ENCODE results near the gene FST. TPM values are rescaled to one million over a fixed set of nuclear protein-coding genes. Genes with fewer than 3 reads are reported as not detected.

Gene FST
- total RNA-seq, 5 donors from 2014 or later (not counting 1 experiment from before 2014, with no cell fraction given) = 0.86 to 2.5 (median 1.5) TPM; not detected in 1

- Histone ChIP-seq H3K9me3 (no peaks in the 10 kb centered on the region), H3K36me3 (ENCODE audit: control insufficient read depth in 2 of 2, extremely low read depth in 1 of 2, insufficient read depth in 1 of 2, low read length in 1 of 2) (no peaks in the 10 kb centered on the region), H3K27me3 (replicated peaks in 1 of 2; ENCODE audit: control insufficient read depth in 2 of 2, extremely low read depth in 1 of 2, insufficient read depth in 2 of 2, low read length in 1 of 2) (peaks cover 10 to 34% of the 10 kb centered on the region in 2 experiments), H3K4me3 (ENCODE audit: control insufficient read depth in 1 of 2, extremely low read depth in 1 of 2, low read length in 1 of 2) (peak overlapping the region; percentile 28 to 57), H3K4me1 (ENCODE audit: control insufficient read depth in 1 of 2, extremely low read depth in 1 of 2, insufficient read depth in 2 of 2, low read length in 2 of 2) (peaks cover 10 to 34% of the 10 kb centered on the region in 2 experiments), H3K27ac (ENCODE audit: low read length) (no peak overlapping the region)
- Mint-ChIP-seq H3K4me3 (peak overlapping the region; percentile 76 to 94 (median 84)), H3K27ac (no peak overlapping the region), H3K4me1 (peaks cover 26 to 48% (median 42%) of the 10 kb centered on the region in 3 donors), H3K9me3 (no peaks in the 10 kb centered on the region), H3K27me3 (peaks cover 57 to 58% of the 10 kb centered on the region in 2 donors), H3K36me3 (no peaks in the 10 kb centered on the region)
- CTCF ChIA-PET = interaction anchor here in 1 of 2 donors (0.7 to 0.8 kb wide), 3 partner anchors 221 to 833 kb away, joined by 3 read pairs; no protein-coding TSS in a partner anchor
- ATAC-seq (replicated peaks in 1 of 4) (peak in 1 of 4 experiments; percentile 14), DNase-seq (peak in 5 of 35 experiments; percentile 0 to 43 (median 2))
- POLR2A ChIA-PET = no interaction called here
- WGBS (ENCODE audit: insufficient coverage) = 1% methylated on average over 20 of the region's 26 CpGs
Observed at GRCh38 chr5:53478411-53479044, 1.9 kb upstream of the FST start.

GRCh38 chr5:53479045-53479589, 1.3 kb upstream of the FST start:
- ChIA-PET POLR2A (no interaction called here), CTCF (no interaction called here)
- H3K36me3 Mint-ChIP-seq = no peaks in the 10 kb centered on the region
- H3K4me3 ChIP-seq (ENCODE audit: control insufficient read depth in 1 of 2, extremely low read depth in 1 of 2, low read length in 1 of 2) = peak overlapping the region; percentile 46 to 64
- ATAC-seq (replicated peaks in 1 of 4) = no peak
- no peak for DNase-seq
- no peak overlapping the region for H3K27ac ChIP-seq (ENCODE audit: low read length)
- peaks cover 32 to 50% (median 44%) of the 10 kb centered on the region in 3 donors for H3K4me1 Mint-ChIP-seq
- H3K9me3 ChIP-seq = no peaks in the 10 kb centered on the region
- H3K9me3 Mint-ChIP-seq = no peaks in the 10 kb centered on the region
- peak overlapping the region; percentile 76 to 94 (median 84) for H3K4me3 Mint-ChIP-seq
- WGBS (ENCODE audit: insufficient coverage) = 8% methylated on average over 8 of the region's 15 CpGs
- H3K36me3 ChIP-seq (ENCODE audit: control insufficient read depth in 2 of 2, extremely low read depth in 1 of 2, insufficient read depth in 1 of 2, low read length in 1 of 2) = no peaks in the 10 kb centered on the region
- H3K4me1 ChIP-seq (ENCODE audit: control insufficient read depth in 1 of 2, extremely low read depth in 1 of 2, insufficient read depth in 2 of 2, low read length in 2 of 2) = peaks cover 10 to 34% of the 10 kb centered on the region in 2 experiments
- H3K27me3 ChIP-seq (replicated peaks in 1 of 2; ENCODE audit: control insufficient read depth in 2 of 2, extremely low read depth in 1 of 2, insufficient read depth in 2 of 2, low read length in 1 of 2) = peaks cover 12 to 37% of the 10 kb centered on the region in 2 experiments
- peaks cover 54 to 58% of the 10 kb centered on the region in 2 donors for H3K27me3 Mint-ChIP-seq
- no peak overlapping the region for H3K27ac Mint-ChIP-seq

GRCh38 chr5:53479590-53480415, 626 bp upstream of the FST start:
- Mint-ChIP-seq H3K9me3 (no peaks in the 10 kb centered on the region), H3K36me3 (no peaks in the 10 kb centered on the region), H3K4me1 (peaks cover 32 to 50% (median 44%) of the 10 kb centered on the region in 3 donors), H3K4me3 (peak overlapping the region; percentile 76 to 94 (median 84)), H3K27ac (no peak overlapping the region), H3K27me3 (peaks cover 51 to 58% of the 10 kb centered on the region in 2 donors)
- POLR2A ChIA-PET = no interaction called here
- Histone ChIP-seq H3K4me3 (ENCODE audit: control insufficient read depth in 1 of 2, extremely low read depth in 1 of 2, low read length in 1 of 2) (peak overlapping the region; percentile 46 to 77), H3K4me1 (ENCODE audit: control insufficient read depth in 1 of 2, extremely low read depth in 1 of 2, insufficient read depth in 2 of 2, low read length in 2 of 2) (peaks cover 10 to 34% of the 10 kb centered on the region in 2 experiments), H3K27me3 (replicated peaks in 1 of 2; ENCODE audit: control insufficient read depth in 2 of 2, extremely low read depth in 1 of 2, insufficient read depth in 2 of 2, low read length in 1 of 2) (peaks cover 12 to 38% of the 10 kb centered on the region in 2 experiments), H3K9me3 (no peaks in the 10 kb centered on the region), H3K36me3 (ENCODE audit: control insufficient read depth in 2 of 2, extremely low read depth in 1 of 2, insufficient read depth in 1 of 2, low read length in 1 of 2) (no peaks in the 10 kb centered on the region), H3K27ac (ENCODE audit: low read length) (no peak overlapping the region)
- 2% methylated on average over 48 of the region's 81 CpGs for WGBS (ENCODE audit: insufficient coverage)
- peak; percentile 8 to 16 (median 8) for ATAC-seq (replicated peaks in 1 of 4)
- CTCF ChIA-PET = interaction anchor here in 1 of 2 donors (0.6 kb wide), 1 partner anchor 1277 kb away, joined by 4 read pairs; no protein-coding TSS in a partner anchor
- peak in 11 of 35 experiments; percentile 1 to 49 (median 17) for DNase-seq

GRCh38 chr5:53481159-53481886, 894 bp downstream of the FST start:
- H3K27ac ChIP-seq (ENCODE audit: low read length) = no peak overlapping the region
- H3K27me3 Mint-ChIP-seq = peaks cover 43 to 54% of the 10 kb centered on the region in 2 donors
- no peak for ATAC-seq (replicated peaks in 1 of 4)
- no peaks in the 10 kb centered on the region for H3K36me3 ChIP-seq (ENCODE audit: control insufficient read depth in 2 of 2, extremely low read depth in 1 of 2, insufficient read depth in 1 of 2, low read length in 1 of 2)
- peak overlapping the region; percentile 77 to 94 (median 89) for H3K4me3 Mint-ChIP-seq
- CTCF ChIA-PET = interaction anchor here (0.6 to 0.7 kb wide), 6 partner anchors 343 to 1360 kb away, joined by 3 to 8 read pairs (median 4); no protein-coding TSS in a partner anchor
- no peaks in the 10 kb centered on the region for H3K9me3 ChIP-seq
- H3K4me3 ChIP-seq (ENCODE audit: control insufficient read depth in 1 of 2, extremely low read depth in 1 of 2, low read length in 1 of 2) = peak overlapping the region; percentile 39 to 92
- no peaks in the 10 kb centered on the region for H3K9me3 Mint-ChIP-seq
- WGBS (ENCODE audit: insufficient coverage) = 0% methylated on average over 1 of the region's 7 CpGs
- H3K4me1 Mint-ChIP-seq = peaks cover 32 to 50% (median 44%) of the 10 kb centered on the region in 3 donors
- H3K27me3 ChIP-seq (replicated peaks in 1 of 2; ENCODE audit: control insufficient read depth in 2 of 2, extremely low read depth in 1 of 2, insufficient read depth in 2 of 2, low read length in 1 of 2) = peaks cover 14 to 40% of the 10 kb centered on the region in 2 experiments
- POLR2A ChIA-PET = no interaction called here
- no peaks in the 10 kb centered on the region for H3K36me3 Mint-ChIP-seq
- no peak for DNase-seq
- H3K27ac Mint-ChIP-seq = peak overlapping the region in 1 of 2 donors; percentile 55
- peaks cover 10 to 34% of the 10 kb centered on the region in 2 experiments for H3K4me1 ChIP-seq (ENCODE audit: control insufficient read depth in 1 of 2, extremely low read depth in 1 of 2, insufficient read depth in 2 of 2, low read length in 2 of 2)

- POLR2A ChIA-PET = no interaction called here
- H3K9me3 Mint-ChIP-seq = no peaks in the 10 kb centered on the region
- under 1% methylated on average over 30 of the region's 36 CpGs for WGBS (ENCODE audit: insufficient coverage)
Observed at GRCh38 chr5:53481887-53482716, 1.7 kb downstream of the FST start.

More at GRCh38 chr5:53481887-53482716, 1.7 kb downstream of the FST start:
- Histone ChIP-seq H3K27me3 (replicated peaks in 1 of 2; ENCODE audit: control insufficient read depth in 2 of 2, extremely low read depth in 1 of 2, insufficient read depth in 2 of 2, low read length in 1 of 2) (peaks cover 14 to 40% of the 10 kb centered on the region in 2 experiments), H3K27ac (ENCODE audit: low read length) (no peak overlapping the region), H3K36me3 (ENCODE audit: control insufficient read depth in 2 of 2, extremely low read depth in 1 of 2, insufficient read depth in 1 of 2, low read length in 1 of 2) (no peaks in the 10 kb centered on the region), H3K9me3 (no peaks in the 10 kb centered on the region), H3K4me1 (ENCODE audit: control insufficient read depth in 1 of 2, extremely low read depth in 1 of 2, insufficient read depth in 2 of 2, low read length in 2 of 2) (peaks cover 10 to 34% of the 10 kb centered on the region in 2 experiments), H3K4me3 (ENCODE audit: control insufficient read depth in 1 of 2, extremely low read depth in 1 of 2, low read length in 1 of 2) (peak overlapping the region; percentile 39 to 92)
- H3K36me3 Mint-ChIP-seq = no peaks in the 10 kb centered on the region
- CTCF ChIA-PET = interaction anchor here (0.6 to 1.1 kb wide), 7 partner anchors 344 to 1359 kb away, joined by 3 to 8 read pairs (median 4); no protein-coding TSS in a partner anchor
- ATAC-seq (replicated peaks in 1 of 4) (peak; percentile 57 to 74 (median 66)), DNase-seq (peak in 34 of 35 experiments; percentile 12 to 68 (median 44))
- peak overlapping the region; percentile 77 to 94 (median 89) for H3K4me3 Mint-ChIP-seq
- H3K4me1 Mint-ChIP-seq = peaks cover 32 to 50% (median 44%) of the 10 kb centered on the region in 3 donors
- peak overlapping the region; percentile 13 to 79 for H3K27ac Mint-ChIP-seq
- peaks cover 37 to 51% of the 10 kb centered on the region in 2 donors for H3K27me3 Mint-ChIP-seq

Measured in T-cell (primary cell).